Ascending aorta (tissue), 2 donors: ENCODE results near the gene NAT14. TPM values are rescaled to one million over a fixed set of nuclear protein-coding genes. Genes with fewer than 3 reads are reported as not detected.

ENCODE experiments used
- DNase-seq, 2 donors: peaks; one replicate each; pipeline ENCODE4 v3.0.0-alpha.2; 2019; ENCODE audit warnings: low spot score in 2 of 2
- H3K27ac ChIP-seq, 2 donors: fragments of 200-600 bp; sonication (generic); one replicate each; pipeline ENCODE4 v1.5.1; 2016 to 2017; ENCODE audit warnings: mild to moderate bottlenecking in 1 of 2
- H3K27me3 ChIP-seq: fragments of 200-600 bp; sonication (generic); one replicate; pipeline ENCODE4 v1.5.1; 2017
- H3K36me3 ChIP-seq, 2 donors: fragments of 200-600 bp; sonication (generic); one replicate each; pipeline ENCODE4 v1.5.1; 2016
- H3K4me1 ChIP-seq, 2 donors: fragments of 200-600 bp; sonication (generic); one replicate each; pipeline ENCODE4 v1.5.1; 2016 to 2017; ENCODE audit warnings: mild to moderate bottlenecking in 1 of 2
- H3K4me3 ChIP-seq, 2 donors: fragments of 200-600 bp; sonication (generic); one replicate each; pipeline ENCODE4 v1.5.1; 2016 to 2017; ENCODE audit warnings: mild to moderate bottlenecking in 1 of 2
- H3K9me3 ChIP-seq, 2 donors: fragments of 200-600 bp; sonication (generic); one replicate each; pipeline ENCODE4 v1.5.1; 2016
- CTCF ChIP-seq, 3 experiments: fragments of 200-600 bp in 2 of 3; fragments of 450-650 bp in 1 of 3; sonication (generic) in 2 of 3; IDR thresholded peaks; one replicate each; pipeline ENCODE4 v1.5.1; 2016 to 2019; ENCODE audit warnings: antibody characterized with exemption in 3 of 3, mild to moderate bottlenecking in 1 of 3, moderate library complexity in 1 of 3
- intact Hi-C: fragments of 100-400 bp; cut with DNase I; formaldehyde crosslinking; loops from one replicate; pipeline ENCODE4 v1.15.1; 2023
- total RNA-seq: library from RNA; depleted of rRNA; stranded (reverse); fragments of >200 nt; gene quantifications from one replicate; pipeline ENCODE4 v1.1.0, GENCODE V29; 2016

NAT14 gene
- total RNA-seq, 1 donor from 2014 or later = 21.6 TPM

- H3K27me3 ChIP-seq = peaks cover 19% of the 10 kb centered on the region
- peak overlapping the region; percentile 16 for H3K4me3 ChIP-seq
- TF ChIP-seq CTCF (IDR thresholded peaks at IDR 0.05) = no peak
- peaks cover 0 to 11% of the 10 kb centered on the region in 2 donors for H3K4me1 ChIP-seq
- no peaks in the 10 kb centered on the region for H3K9me3 ChIP-seq
- H3K27ac ChIP-seq = no peak overlapping the region
- intact Hi-C loops = no loop called here
- H3K36me3 ChIP-seq = peaks cover 0 to 7% of the 10 kb centered on the region in 2 donors
- no peak for DNase-seq
Observed at GRCh38 chr19:55451965-55452748, 32.8 kb upstream of the NAT14 start.

- H3K9me3 ChIP-seq = no peaks in the 10 kb centered on the region
- H3K27ac ChIP-seq = no peak overlapping the region
- intact Hi-C loops = no loop called here
- peaks cover 0 to 7% of the 10 kb centered on the region in 2 donors for H3K36me3 ChIP-seq
- no peak overlapping the region for H3K4me3 ChIP-seq
- H3K4me1 ChIP-seq = peaks cover 0 to 11% of the 10 kb centered on the region in 2 donors
- peak in 1 of 3 experiments; percentile 10 for TF ChIP-seq CTCF (IDR thresholded peaks at IDR 0.05)
- DNase-seq = no peak
- peaks cover 19% of the 10 kb centered on the region for H3K27me3 ChIP-seq
Observed at GRCh38 chr19:55452749-55453346, 32.1 kb upstream of the NAT14 start.

GRCh38 chr19:55453511-55454260 lies 31.3 kb upstream of the NAT14 start:
- H3K4me1 ChIP-seq = peaks cover 0 to 11% of the 10 kb centered on the region in 2 donors
- TF ChIP-seq CTCF (IDR thresholded peaks at IDR 0.05) = no peak
- H3K36me3 ChIP-seq = peaks cover 0 to 7% of the 10 kb centered on the region in 2 donors
- intact Hi-C loops = no loop called here
- peaks cover 19% of the 10 kb centered on the region for H3K27me3 ChIP-seq
- no peaks in the 10 kb centered on the region for H3K9me3 ChIP-seq
- no peak overlapping the region for H3K27ac ChIP-seq
- H3K4me3 ChIP-seq = no peak overlapping the region
- DNase-seq = no peak

- H3K36me3 ChIP-seq = peaks cover 0 to 7% of the 10 kb centered on the region in 2 donors
- no peak for DNase-seq
- no peak overlapping the region for H3K4me3 ChIP-seq
- peaks cover 19% of the 10 kb centered on the region for H3K27me3 ChIP-seq
- no peaks in the 10 kb centered on the region for H3K9me3 ChIP-seq
- intact Hi-C loops = no loop called here
- peak in 2 of 3 experiments; percentile 20 to 43 for TF ChIP-seq CTCF (IDR thresholded peaks at IDR 0.05)
- H3K4me1 ChIP-seq = peaks cover 0 to 11% of the 10 kb centered on the region in 2 donors
- H3K27ac ChIP-seq = no peak overlapping the region
Observed at GRCh38 chr19:55454787-55455243, 30.2 kb upstream of the NAT14 start.

GRCh38 chr19:55455576-55456235 lies 29.3 kb upstream of the NAT14 start:
- Histone ChIP-seq H3K36me3 (peaks cover 0 to 7% of the 10 kb centered on the region in 2 donors), H3K4me1 (peaks cover 0 to 15% of the 10 kb centered on the region in 2 donors), H3K27me3 (peaks cover 19% of the 10 kb centered on the region), H3K27ac (no peak overlapping the region), H3K9me3 (no peaks in the 10 kb centered on the region), H3K4me3 (no peak overlapping the region)
- no peak for TF ChIP-seq CTCF (IDR thresholded peaks at IDR 0.05)
- intact Hi-C loops = no loop called here
- no peak for DNase-seq
